Ishikawa (cell line): ENCODE results near the gene SLC24A3.

Experiments used
- CEBPB ChIP-seq: IDR thresholded peaks from 2 replicates; pipeline ENCODE4 v1.6.1; 2012
- EP300 ChIP-seq: IDR thresholded peaks from 2 replicates; pipeline ENCODE4 v1.6.1; 2012; ENCODE audit warnings: borderline replicate concordance
- FOXM1 ChIP-seq: IDR thresholded peaks from 2 replicates; pipeline ENCODE4 v1.6.1; 2012; ENCODE audit warnings: low read depth, borderline replicate concordance
- NFIC ChIP-seq: IDR thresholded peaks from 2 replicates; pipeline ENCODE4 v1.6.1; 2012
- RAD21 ChIP-seq: IDR thresholded peaks from 2 replicates; pipeline ENCODE4 v1.6.1; 2012; ENCODE audit warnings: low read depth
- REST ChIP-seq: IDR thresholded peaks from 2 replicates; pipeline ENCODE4 v1.6.1; 2012; ENCODE audit warnings: low read depth, mild to moderate bottlenecking
- TAF1 ChIP-seq: IDR thresholded peaks from 2 replicates; pipeline ENCODE4 v1.6.1; 2012; ENCODE audit warnings: low read depth, mild to moderate bottlenecking
- TEAD4 ChIP-seq: IDR thresholded peaks from 2 replicates; pipeline ENCODE4 v1.6.1; 2012
- YY1 ChIP-seq: IDR thresholded peaks from 2 replicates; pipeline ENCODE4 v1.6.1; 2012; ENCODE audit warnings: low read depth

DNA sequence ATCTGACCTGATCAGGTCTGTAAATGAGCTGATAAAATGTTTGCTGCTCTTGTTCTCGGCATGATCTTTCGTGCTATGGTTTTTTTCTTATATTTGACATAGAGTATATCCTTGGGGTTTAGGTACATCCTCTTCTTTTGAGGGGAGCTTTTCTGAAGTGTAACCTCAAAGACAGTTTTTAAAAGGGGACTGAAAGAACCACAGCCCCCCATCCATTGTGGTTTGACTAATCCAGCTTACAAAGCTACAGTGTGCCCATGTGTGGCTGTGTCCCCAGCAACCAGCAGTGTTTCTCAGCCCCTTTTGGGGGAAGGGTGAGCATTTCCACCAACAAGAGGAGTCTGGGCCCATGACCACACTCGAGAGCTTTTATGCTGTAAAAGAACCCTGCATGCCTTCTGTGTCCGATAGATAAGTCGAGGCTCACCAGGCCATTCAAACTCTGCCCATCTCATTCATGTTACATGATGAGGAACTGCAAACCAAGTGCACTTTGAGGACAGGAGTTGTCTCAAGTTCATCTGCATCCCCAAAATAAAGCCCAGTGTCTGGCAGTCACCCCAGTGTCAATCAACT, 266.0 kb downstream of the SLC24A3 start:
- TF ChIP-seq CEBPB, result no peak
- no peak for TF ChIP-seq NFIC
- TF ChIP-seq EP300, result no peak
- TF ChIP-seq TEAD4, result no peak
- TF ChIP-seq REST, result no peak
- no peak for TF ChIP-seq FOXM1
- TF ChIP-seq YY1, result no peak
- TF ChIP-seq TAF1, result no peak
- TF ChIP-seq RAD21, result no peak
